Keratinocyte (primary cell): ENCODE results near the gene DKK2. TPM values are rescaled to one million over a fixed set of nuclear protein-coding genes. Genes with fewer than 3 reads are reported as not detected.

Source experiments
- DNase-seq: peaks from one replicate; pipeline ENCODE4 v3.0.0-alpha.2; 2011; ENCODE audit warnings: low read depth, missing footprints, low spot score
- FAIRE-seq: peaks from 2 replicates; lab custom pipeline; 2011; peaks lifted over from hg19 to GRCh38; lab: Jason Lieb, UNC
- H2AFZ ChIP-seq: 2 replicates; pipeline ENCODE4 v1.6.0; 2012; ENCODE audit warnings: low read length, control low read depth, inconsistent platforms; ENCODE audit not compliant: control insufficient read depth
- H3K27ac ChIP-seq: 2 replicates; pipeline ENCODE4 v1.5.1; 2011; ENCODE audit warnings: low read length; ENCODE audit not compliant: control insufficient read depth, insufficient read depth
- H3K27me3 ChIP-seq: 3 replicates; pipeline ENCODE4 v1.6.0; 2011; ENCODE audit warnings: low read length; ENCODE audit not compliant: control insufficient read depth, insufficient read depth; ENCODE audit errors: extremely low read depth
- H3K36me3 ChIP-seq, 2 experiments: 2 replicates in 1 of 2; 3 replicates in 1 of 2; pipeline ENCODE4 v1.5.1; 2011; ENCODE audit warnings: low read length in 2 of 2, mild to moderate bottlenecking in 1 of 2; ENCODE audit not compliant: control insufficient read depth in 2 of 2, insufficient read depth in 2 of 2; ENCODE audit errors: extremely low read depth in 1 of 2
- H3K4me1 ChIP-seq: 3 replicates; pipeline ENCODE4 v1.5.1; 2011; ENCODE audit warnings: low read length; ENCODE audit not compliant: control insufficient read depth, insufficient read depth; ENCODE audit errors: extremely low read depth
- H3K4me2 ChIP-seq: 3 replicates; pipeline ENCODE4 v1.6.0; 2011; ENCODE audit warnings: low read depth, low read length; ENCODE audit not compliant: control insufficient read depth, insufficient read depth; ENCODE audit errors: extremely low read depth
- H3K4me3 ChIP-seq, 3 experiments: fragments of 200-600 bp in 1 of 3; sonication (generic) in 1 of 3; 2 replicates in 2 of 3; 3 replicates in 1 of 3; pipeline ENCODE4 v1.5.1; 2011 to 2016; ENCODE audit warnings: low read length in 3 of 3, mild to moderate bottlenecking in 3 of 3, control low read depth in 2 of 3, inconsistent platforms in 1 of 3, low read depth in 1 of 3, mixed read lengths in 1 of 3, mixed run types in 1 of 3, moderate library complexity in 1 of 3; ENCODE audit not compliant: control insufficient read depth in 2 of 3, insufficient read depth in 2 of 3; ENCODE audit errors: extremely low read depth in 1 of 3
- H3K79me2 ChIP-seq: 2 replicates; pipeline ENCODE4 v1.6.0; 2012; ENCODE audit warnings: low read length; ENCODE audit not compliant: control insufficient read depth, insufficient read depth
- H3K9ac ChIP-seq: 3 replicates; pipeline ENCODE4 v1.6.0; 2011; ENCODE audit warnings: low read length; ENCODE audit not compliant: control insufficient read depth, insufficient read depth; ENCODE audit errors: extremely low read depth
- H3K9me1 ChIP-seq: 3 replicates; pipeline ENCODE4 v1.6.0; 2011; ENCODE audit warnings: low read length; ENCODE audit not compliant: control insufficient read depth, insufficient read depth; ENCODE audit errors: extremely low read depth
- H3K9me3 ChIP-seq: 2 replicates; pipeline ENCODE4 v1.5.1; 2012; ENCODE audit warnings: low read depth, low read length; ENCODE audit not compliant: control insufficient read depth
- H4K20me1 ChIP-seq: 3 replicates; pipeline ENCODE4 v1.6.0; 2011; ENCODE audit warnings: low read length; ENCODE audit not compliant: control insufficient read depth, insufficient read depth; ENCODE audit errors: extremely low read depth
- EZH2 ChIP-seq: IDR thresholded peaks from one replicate; pipeline ENCODE4 v1.6.1; 2012; ENCODE audit warnings: inconsistent platforms, mild to moderate bottlenecking, low read length, moderate library complexity
- dilution Hi-C: fragments of 300-500 bp; cut with MboI; formaldehyde crosslinking; loops from one replicate; pipeline ENCODE4 v1.7.0; 2020; ENCODE audit warnings: low sequenced_read_pairs; ENCODE audit not compliant: extremely low pct_ligation_motif_present
- polyA minus RNA-seq, 3 experiments: library from RNA; depleted of rRNA, polyadenylated mRNA; stranded (reverse); fragments of >200 nt; gene quantifications; 1 replicate in 1 of 3; 2 replicates in 1 of 3; 3 replicates in 1 of 3; pipeline ENCODE4 v1.2.3, GENCODE V29; 2011
- polyA plus RNA-seq, 5 experiments: library from polyadenylated mRNA; depleted of rRNA in 3 of 5; stranded (reverse) in 3 of 5; stranded (forward) in 1 of 5; unstranded in 1 of 5; fragments of >200 nt; gene quantifications; 1 replicate in 1 of 5; 2 replicates in 3 of 5; 3 replicates in 1 of 5; pipeline versions ENCODE4 v1.2.1 to v1.2.3, GENCODE V29; 2011 to 2012; ENCODE audit warnings: missing spikeins in 2 of 5, low read depth in 1 of 5, low replicate concordance in 1 of 5
- TF ChIP-seq, protein P1 (sequence below), 3 experiments: IDR thresholded peaks in 1 of 3; conservative IDR thresholded peaks in 1 of 3; optimal IDR thresholded peaks in 1 of 3; 2 replicates in 2 of 3; 3 replicates in 1 of 3; pipeline versions ENCODE3 to v1.5.1; 2011; ENCODE audit warnings: low read length in 3 of 3, mild to moderate bottlenecking in 3 of 3, moderate library complexity in 2 of 3, control low read depth in 1 of 3, inconsistent platforms in 1 of 3; ENCODE audit not compliant: insufficient read depth in 2 of 3; ENCODE audit errors: extremely low read depth in 1 of 3

DKK2 gene, protein sequence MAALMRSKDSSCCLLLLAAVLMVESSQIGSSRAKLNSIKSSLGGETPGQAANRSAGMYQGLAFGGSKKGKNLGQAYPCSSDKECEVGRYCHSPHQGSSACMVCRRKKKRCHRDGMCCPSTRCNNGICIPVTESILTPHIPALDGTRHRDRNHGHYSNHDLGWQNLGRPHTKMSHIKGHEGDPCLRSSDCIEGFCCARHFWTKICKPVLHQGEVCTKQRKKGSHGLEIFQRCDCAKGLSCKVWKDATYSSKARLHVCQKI
- polyA plus RNA-seq = 0.08 TPM in 1 of 3 replicates, not detected in the others
- not detected for polyA plus RNA-seq (2011; ENCODE audit: low read depth)
- polyA plus RNA-seq (2011; cell fraction: cytosol; rRNA removed) = 0.04 and 0.05 TPM in 2 replicates
- not detected in 2 replicates for polyA plus RNA-seq (2011; cell fraction: nucleus; rRNA removed)
- polyA plus RNA-seq (2012; ENCODE audit: low replicate concordance) = not detected in 2 replicates
- polyA minus RNA-seq = 2.3 TPM in 1 of 3 replicates, not detected in the others
- not detected for polyA minus RNA-seq (2011; cell fraction: cytosol; rRNA and poly(A)+ RNA removed)
- polyA minus RNA-seq (2011; cell fraction: nucleus; rRNA and poly(A)+ RNA removed) = not detected in 2 replicates

DNA sequence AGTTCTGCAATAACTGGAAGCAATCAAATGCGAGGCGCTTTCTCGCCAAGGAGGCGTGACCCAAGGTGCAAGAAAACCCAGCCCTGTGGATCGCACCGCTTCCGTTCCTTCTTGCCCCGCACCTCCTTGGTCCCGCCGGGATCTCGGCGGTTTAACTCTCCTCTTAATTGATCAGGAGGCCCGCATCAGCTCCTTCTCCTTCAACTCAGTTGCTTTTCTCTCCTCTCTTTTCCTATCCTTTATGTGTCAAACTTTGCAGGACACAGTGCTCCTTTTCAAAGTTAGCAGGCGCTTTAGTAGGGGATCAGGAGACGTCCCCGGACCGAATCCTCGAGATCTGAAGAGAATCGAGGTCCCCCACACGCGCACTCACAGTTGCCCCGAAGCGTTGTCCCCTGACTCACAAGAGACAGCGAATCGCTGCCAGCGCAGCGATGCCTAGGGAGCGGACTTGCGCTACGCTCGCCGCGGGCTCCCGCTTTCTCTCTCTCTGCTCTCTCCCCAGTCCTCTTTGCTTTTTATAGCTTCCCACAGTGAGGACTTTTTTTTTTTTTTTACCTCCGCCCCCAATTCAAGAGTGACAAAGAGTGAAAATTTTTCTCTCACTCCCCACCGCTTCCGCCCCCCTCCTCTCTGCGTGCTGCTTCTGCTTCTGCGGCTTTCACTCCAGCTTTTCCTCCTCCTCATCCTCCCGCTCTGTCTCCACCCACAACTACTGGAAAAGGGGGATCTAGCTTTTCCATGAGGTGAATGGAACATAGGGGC is at the start of gene DKK2:
DKK2 (minus strand) TSS at position 495 of the 765 bp plus-strand sequence. CDS start 722 bp downstream, outside the sequence.
- FAIRE-seq (no peak), DNase-seq (no peak)
- Histone ChIP-seq H3K36me3 (no peaks in the 10 kb centered on the region), H3K27ac (no peak within 1 kb of the TSS), H3K4me2 (peak within 1 kb of the TSS; percentile 74), H3K9me1 (no peaks in the 10 kb centered on the region), H3K9ac (no peak within 1 kb of the TSS), H3K79me2 (no peaks in the 10 kb centered on the region), H3K9me3 (no peaks in the 10 kb centered on the region), H2AFZ (no peak within 1 kb of the TSS), H3K4me3 (peak within 1 kb of the TSS in 2 of 3 experiments; percentile 51 to 57), H3K4me1 (peaks cover 5% of the 10 kb centered on the region), H4K20me1 (no peaks in the 10 kb centered on the region), H3K27me3 (peaks cover 46% of the 10 kb centered on the region)
- dilution Hi-C loops = no loop called here
- TF ChIP-seq, protein P1, sequence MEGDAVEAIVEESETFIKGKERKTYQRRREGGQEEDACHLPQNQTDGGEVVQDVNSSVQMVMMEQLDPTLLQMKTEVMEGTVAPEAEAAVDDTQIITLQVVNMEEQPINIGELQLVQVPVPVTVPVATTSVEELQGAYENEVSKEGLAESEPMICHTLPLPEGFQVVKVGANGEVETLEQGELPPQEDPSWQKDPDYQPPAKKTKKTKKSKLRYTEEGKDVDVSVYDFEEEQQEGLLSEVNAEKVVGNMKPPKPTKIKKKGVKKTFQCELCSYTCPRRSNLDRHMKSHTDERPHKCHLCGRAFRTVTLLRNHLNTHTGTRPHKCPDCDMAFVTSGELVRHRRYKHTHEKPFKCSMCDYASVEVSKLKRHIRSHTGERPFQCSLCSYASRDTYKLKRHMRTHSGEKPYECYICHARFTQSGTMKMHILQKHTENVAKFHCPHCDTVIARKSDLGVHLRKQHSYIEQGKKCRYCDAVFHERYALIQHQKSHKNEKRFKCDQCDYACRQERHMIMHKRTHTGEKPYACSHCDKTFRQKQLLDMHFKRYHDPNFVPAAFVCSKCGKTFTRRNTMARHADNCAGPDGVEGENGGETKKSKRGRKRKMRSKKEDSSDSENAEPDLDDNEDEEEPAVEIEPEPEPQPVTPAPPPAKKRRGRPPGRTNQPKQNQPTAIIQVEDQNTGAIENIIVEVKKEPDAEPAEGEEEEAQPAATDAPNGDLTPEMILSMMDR (optimal IDR thresholded peaks at IDR 0.05 in 1 of 3, IDR thresholded peaks at IDR 0.05 in 1 of 3, conservative IDR thresholded peaks at IDR 0.05 in 1 of 3; ENCODE audit: extremely low read depth in 1 of 3, insufficient read depth in 2 of 3, low read length in 3 of 3) = no peak
- peak; percentile 44 for TF ChIP-seq EZH2

DNA sequence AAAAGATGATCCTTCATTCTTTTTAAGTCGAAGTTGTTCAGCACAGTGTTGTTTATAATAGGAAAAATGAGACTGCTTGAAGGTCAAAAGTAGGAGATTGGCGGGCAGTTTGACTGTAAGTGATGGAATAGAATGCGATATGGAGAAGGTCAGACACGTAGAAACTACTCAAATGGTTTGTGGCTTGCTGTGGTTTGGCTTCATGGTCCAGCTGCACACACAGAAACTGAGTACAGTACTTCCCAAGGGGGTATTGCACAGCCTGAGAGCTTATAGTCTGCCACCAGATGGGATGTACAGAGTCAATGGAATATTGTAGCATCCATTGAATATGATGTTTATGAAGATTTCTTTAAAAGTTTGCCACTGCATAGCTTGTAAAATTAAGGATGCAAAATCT is 41.1 kb upstream of the DKK2 start:
- TF ChIP-seq EZH2 = no peak
- TF ChIP-seq, protein P1 (optimal IDR thresholded peaks at IDR 0.05 in 1 of 3, IDR thresholded peaks at IDR 0.05 in 1 of 3, conservative IDR thresholded peaks at IDR 0.05 in 1 of 3; ENCODE audit: extremely low read depth in 1 of 3, insufficient read depth in 2 of 3, low read length in 3 of 3) = no peak
- H3K9me1 ChIP-seq = no peaks in the 10 kb centered on the region
- H3K4me2 ChIP-seq = no peak overlapping the region
- DNase-seq = no peak
- no peak overlapping the region for H3K9ac ChIP-seq
- H3K27ac ChIP-seq = no peak overlapping the region
- no peaks in the 10 kb centered on the region for H3K36me3 ChIP-seq
- no peaks in the 10 kb centered on the region for H3K79me2 ChIP-seq
- H3K4me1 ChIP-seq = no peaks in the 10 kb centered on the region
- no peaks in the 10 kb centered on the region for H3K27me3 ChIP-seq
- dilution Hi-C loops = no loop called here
- H2AFZ ChIP-seq = no peak overlapping the region
- H3K9me3 ChIP-seq = no peaks in the 10 kb centered on the region
- no peaks in the 10 kb centered on the region for H4K20me1 ChIP-seq
- FAIRE-seq = no peak
- H3K4me3 ChIP-seq = no peak overlapping the region
